ENCODE measurements around the gene SNCB.

- no peak for TF ChIP-seq ZNF121 (CRISPR knock-in tag; IDR thresholded peaks at IDR 0.05)
- no peak for TF ChIP-seq NR1H2 (CRISPR knock-in tag; IDR thresholded peaks at IDR 0.05)
- TF ChIP-seq MAX (CRISPR knock-in tag; IDR thresholded peaks at IDR 0.05): no peak
- TF ChIP-seq AR (CRISPR knock-in tag; IDR thresholded peaks at IDR 0.05): no peak
- no peak for TF ChIP-seq CDX4 (CRISPR knock-in tag; IDR thresholded peaks at IDR 0.05; ENCODE audit: borderline replicate concordance)
- TF ChIP-seq CTCF (IDR thresholded peaks at IDR 0.05): no peak
- TF ChIP-seq TP53 (CRISPR knock-in tag; IDR thresholded peaks at IDR 0.05): no peak
- TF ChIP-seq ETV6 (CRISPR knock-in tag; IDR thresholded peaks at IDR 0.05): no peak
Measured at GRCh38 chr5:176630681-176631222, 418 bp upstream of the SNCB start.
